Mesendoderm (in vitro differentiated cells): ENCODE data around the gene CLCA1.

Experiments used
- DNase-seq: peaks from one replicate; pipeline ENCODE4 v3.0.0; 2013
- H2AK5ac ChIP-seq: 2 replicates; pipeline ENCODE4 v1.6.1; 2013; ENCODE audit warnings: low read length, inconsistent platforms
- H2BK120ac ChIP-seq: 2 replicates; pipeline ENCODE4 v1.6.1; 2013; ENCODE audit warnings: low read depth, mild to moderate bottlenecking, low read length, moderate library complexity, mixed read lengths
- H2BK15ac ChIP-seq: replicated peaks from 2 replicates; pipeline ENCODE4 v1.6.1; 2013; ENCODE audit warnings: low read depth, mild to moderate bottlenecking, moderate library complexity
- H2BK5ac ChIP-seq: 2 replicates; pipeline ENCODE4 v1.6.1; 2013; ENCODE audit warnings: low read length, inconsistent platforms
- H3K18ac ChIP-seq: 2 replicates; pipeline ENCODE4 v1.6.1; 2013; ENCODE audit warnings: mild to moderate bottlenecking, low read length, mixed read lengths
- H3K23ac ChIP-seq: one replicate; pipeline ENCODE4 v1.6.1; 2013; ENCODE audit warnings: low read length
- H3K27ac ChIP-seq: 2 replicates; pipeline ENCODE4 v1.5.1; 2013; ENCODE audit warnings: low read depth, mild to moderate bottlenecking, inconsistent platforms, low read length, moderate library complexity
- H3K27me3 ChIP-seq: 2 replicates; pipeline ENCODE4 v1.6.1; 2013; ENCODE audit warnings: low read length, control low read depth, mild to moderate bottlenecking, inconsistent platforms; ENCODE audit not compliant: insufficient read depth, poor library complexity
- H3K36me3 ChIP-seq: 2 replicates; pipeline ENCODE4 v1.6.1; 2013; ENCODE audit warnings: low read length, inconsistent platforms; ENCODE audit not compliant: control insufficient read depth, insufficient read depth
- H3K4ac ChIP-seq: one replicate; pipeline ENCODE4 v1.6.1; 2013; ENCODE audit warnings: low read depth, mild to moderate bottlenecking, low read length, moderate library complexity
- H3K4me1 ChIP-seq: 2 replicates; pipeline ENCODE4 v1.6.1; 2013; ENCODE audit warnings: low read depth, low read length, inconsistent platforms; ENCODE audit not compliant: control insufficient read depth
- H3K4me2 ChIP-seq: 2 replicates; pipeline ENCODE4 v1.6.1; 2013; ENCODE audit warnings: low read length
- H3K4me3 ChIP-seq: 2 replicates; pipeline ENCODE4 v1.5.1; 2013; ENCODE audit warnings: mild to moderate bottlenecking, low read length
- H3K56ac ChIP-seq: one replicate; pipeline ENCODE4 v1.6.1; 2013; ENCODE audit warnings: low read length
- H3K79me1 ChIP-seq: 2 replicates; pipeline ENCODE4 v1.6.1; 2013; ENCODE audit warnings: low read length, inconsistent platforms
- H3K79me2 ChIP-seq: 2 replicates; pipeline ENCODE4 v1.6.1; 2013; ENCODE audit warnings: mild to moderate bottlenecking, low read length; ENCODE audit not compliant: control insufficient read depth, insufficient read depth
- H3K9ac ChIP-seq: 2 replicates; pipeline ENCODE4 v1.6.1; 2013; ENCODE audit warnings: low read length, inconsistent platforms
- H4K5ac ChIP-seq: one replicate; pipeline ENCODE4 v1.6.1; 2013; ENCODE audit warnings: low read length
- H4K8ac ChIP-seq: one replicate; pipeline ENCODE4 v1.6.1; 2013; ENCODE audit warnings: low read depth, mild to moderate bottlenecking, control low read depth, low read length, moderate library complexity
- WGBS: extraction: QIAGEN DNeasy Blood & Tissue Kit; methylation state at CpG from one replicate; pipeline ENCODE4 v1.1.7; 2013; ENCODE audit warnings: low lambda C conversion rate, missing lambda C conversion rate; ENCODE audit not compliant: insufficient coverage; ENCODE audit errors: extremely low coverage; 5-methylcytosine and 5-hydroxymethylcytosine counted together

Gene CLCA1

DNA sequence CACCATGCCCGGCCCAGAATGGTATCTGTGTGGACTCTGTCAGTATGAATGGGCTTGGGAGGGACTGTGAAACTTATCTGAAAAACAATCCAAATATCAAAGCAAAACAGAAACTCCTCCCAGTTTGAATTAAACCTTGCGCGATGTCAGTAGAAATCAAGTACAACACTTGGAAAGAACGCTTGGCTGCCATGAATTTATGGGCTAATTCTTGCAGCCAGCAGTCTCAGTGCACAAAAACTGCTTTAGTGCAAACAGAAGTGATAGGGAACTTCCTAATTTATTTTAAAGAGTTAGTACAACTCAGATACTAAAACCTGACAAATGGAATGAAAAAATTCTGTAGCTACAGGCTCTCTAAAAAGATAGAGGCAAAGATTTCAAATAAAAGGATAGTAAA is 8.5 kb downstream of the CLCA1 start:
- Histone ChIP-seq H2BK120ac (no peak overlapping the region), H2BK15ac (no peak overlapping the region), H3K4me1 (no peaks in the 10 kb centered on the region), H3K4me3 (no peak overlapping the region), H3K79me2 (no peaks in the 10 kb centered on the region), H3K56ac (no peak overlapping the region), H2AK5ac (no peak overlapping the region), H4K8ac (no peak overlapping the region), H3K18ac (no peak overlapping the region), H3K9ac (no peak overlapping the region), H3K36me3 (no peaks in the 10 kb centered on the region), H2BK5ac (no peak overlapping the region), H3K79me1 (no peaks in the 10 kb centered on the region), H3K4me2 (no peak overlapping the region), H3K27ac (no peak overlapping the region), H3K4ac (no peak overlapping the region), H3K23ac (no peak overlapping the region), H3K27me3 (no peaks in the 10 kb centered on the region), H4K5ac (no peak overlapping the region)
- DNase-seq: no peak
- no CpG with 5 or more reads among the region's 4 CpGs for WGBS

DNA sequence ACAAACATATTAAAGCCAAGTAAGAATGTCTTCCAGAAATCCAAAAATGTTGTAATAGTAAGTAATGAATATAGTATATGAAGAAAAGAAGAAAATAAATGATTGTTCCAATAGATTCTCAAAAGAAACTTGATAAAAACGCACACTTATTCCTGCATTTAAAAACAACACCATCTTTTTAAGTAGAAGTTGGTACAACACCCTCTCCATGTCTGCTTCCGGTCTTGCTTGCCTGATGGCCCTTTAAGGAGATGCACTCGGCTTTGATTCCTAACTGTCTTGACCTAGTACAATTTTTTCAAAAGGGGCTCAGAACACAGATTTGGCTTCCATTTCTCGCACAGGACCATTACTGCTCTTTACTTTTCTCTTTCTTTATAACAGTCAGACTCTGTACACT is 9.0 kb downstream of the CLCA1 start:
- no peaks in the 10 kb centered on the region for H3K79me1 ChIP-seq
- no peaks in the 10 kb centered on the region for H3K27me3 ChIP-seq
- no peak overlapping the region for H3K56ac ChIP-seq
- no peak for DNase-seq
- no peak overlapping the region for H3K23ac ChIP-seq
- H3K27ac ChIP-seq: no peak overlapping the region
- no CpG with 5 or more reads among the region's 4 CpGs for WGBS
- H3K4ac ChIP-seq: no peak overlapping the region
- no peak overlapping the region for H3K9ac ChIP-seq
- H3K4me2 ChIP-seq: no peak overlapping the region
- H3K4me1 ChIP-seq: no peaks in the 10 kb centered on the region
- H3K4me3 ChIP-seq: no peak overlapping the region
- H4K5ac ChIP-seq: no peak overlapping the region
- no peak overlapping the region for H2AK5ac ChIP-seq
- no peak overlapping the region for H2BK120ac ChIP-seq
- no peaks in the 10 kb centered on the region for H3K36me3 ChIP-seq
- no peak overlapping the region for H2BK5ac ChIP-seq
- no peak overlapping the region for H2BK15ac ChIP-seq
- no peak overlapping the region for H3K18ac ChIP-seq
- no peaks in the 10 kb centered on the region for H3K79me2 ChIP-seq
- no peak overlapping the region for H4K8ac ChIP-seq

- H4K8ac ChIP-seq: no peak overlapping the region
- H3K79me2 ChIP-seq: no peaks in the 10 kb centered on the region
- H3K23ac ChIP-seq: no peak overlapping the region
- no peaks in the 10 kb centered on the region for H3K4me1 ChIP-seq
- H3K9ac ChIP-seq: no peak overlapping the region
- no peak overlapping the region for H2AK5ac ChIP-seq
- no peak overlapping the region for H3K4ac ChIP-seq
- no peak overlapping the region for H2BK120ac ChIP-seq
- no peak overlapping the region for H3K18ac ChIP-seq
- no peaks in the 10 kb centered on the region for H3K36me3 ChIP-seq
- H3K27me3 ChIP-seq: no peaks in the 10 kb centered on the region
- H3K4me3 ChIP-seq: no peak overlapping the region
- no peak overlapping the region for H3K56ac ChIP-seq
- H3K79me1 ChIP-seq: no peaks in the 10 kb centered on the region
- no peak overlapping the region for H2BK5ac ChIP-seq
- H4K5ac ChIP-seq: no peak overlapping the region
- no peak overlapping the region for H2BK15ac ChIP-seq
- 100% methylated on average over 1 of the region's 5 CpGs for WGBS
- H3K27ac ChIP-seq: no peak overlapping the region
- DNase-seq: no peak
- no peak overlapping the region for H3K4me2 ChIP-seq
These were observed 9.9 kb downstream of the CLCA1 start for GRCh38 chr1:86478416-86479156.

DNA sequence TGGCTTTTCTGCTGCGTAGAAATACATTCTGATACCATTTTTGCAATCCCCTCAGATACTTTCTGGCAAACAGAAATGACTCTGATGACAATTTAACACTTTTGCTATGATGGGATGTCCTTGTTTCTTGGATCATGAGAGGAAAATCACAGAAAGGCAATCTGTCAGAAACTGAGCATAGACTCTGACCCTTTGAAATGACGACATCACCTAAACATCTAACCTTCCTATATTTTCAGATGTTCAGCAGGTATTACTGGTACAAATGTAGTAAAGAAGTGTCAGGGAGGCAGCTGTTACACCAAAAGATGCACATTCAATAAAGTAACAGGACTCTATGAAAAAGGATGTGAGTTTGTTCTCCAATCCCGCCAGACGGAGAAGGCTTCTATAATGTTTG is 13.2 kb downstream of the CLCA1 start:
- no peak overlapping the region for H3K4me3 ChIP-seq
- H2BK5ac ChIP-seq: no peak overlapping the region
- no peak overlapping the region for H2BK120ac ChIP-seq
- H2BK15ac ChIP-seq: no peak overlapping the region
- no peak overlapping the region for H3K4me2 ChIP-seq
- H3K27me3 ChIP-seq: no peaks in the 10 kb centered on the region
- no peaks in the 10 kb centered on the region for H3K79me1 ChIP-seq
- no peak overlapping the region for H4K5ac ChIP-seq
- no peak overlapping the region for H3K23ac ChIP-seq
- H4K8ac ChIP-seq: no peak overlapping the region
- no peaks in the 10 kb centered on the region for H3K79me2 ChIP-seq
- no peaks in the 10 kb centered on the region for H3K4me1 ChIP-seq
- H3K4ac ChIP-seq: no peak overlapping the region
- no CpG with 5 or more reads among the region's 4 CpGs for WGBS
- no peak overlapping the region for H3K56ac ChIP-seq
- no peak overlapping the region for H3K9ac ChIP-seq
- no peak overlapping the region for H2AK5ac ChIP-seq
- no peaks in the 10 kb centered on the region for H3K36me3 ChIP-seq
- no peak overlapping the region for H3K18ac ChIP-seq
- no peak for DNase-seq
- no peak overlapping the region for H3K27ac ChIP-seq

DNA sequence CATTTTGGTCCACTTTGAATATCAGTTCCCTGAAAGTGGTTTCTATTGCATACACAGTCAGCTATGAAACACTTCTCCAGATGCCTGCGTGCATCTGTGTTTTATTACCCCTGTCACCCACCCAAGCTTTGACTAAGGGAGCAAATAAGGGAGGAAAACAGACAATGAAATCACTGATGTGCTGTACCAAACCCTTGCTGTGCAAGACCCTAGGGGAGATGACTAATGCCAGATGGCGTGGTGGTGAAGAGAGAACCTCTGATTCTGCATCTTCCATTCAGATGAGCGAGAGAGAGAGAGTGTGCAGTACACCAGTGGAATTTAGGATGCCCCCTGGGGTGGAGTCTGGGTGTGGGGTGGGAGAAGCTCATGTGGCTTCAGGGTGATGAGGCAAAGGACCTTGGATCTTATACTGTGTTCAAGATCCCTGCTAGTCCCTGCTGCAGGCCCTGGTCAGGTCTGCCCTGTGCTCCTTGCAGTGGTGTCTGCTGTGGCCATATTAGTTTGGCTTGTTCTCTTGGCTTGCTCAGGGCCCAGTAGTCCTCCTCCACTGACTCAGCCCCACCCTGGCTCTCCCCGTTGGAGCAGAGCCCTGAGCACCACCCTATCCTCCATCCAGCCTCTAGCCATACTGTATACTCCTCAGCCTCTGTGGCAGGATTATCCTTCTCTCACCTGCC is 18.5 kb downstream of the CLCA1 start:
- H2AK5ac ChIP-seq: no peak overlapping the region
- no peak overlapping the region for H3K4ac ChIP-seq
- H3K4me1 ChIP-seq: no peaks in the 10 kb centered on the region
- H4K8ac ChIP-seq: no peak overlapping the region
- H2BK15ac ChIP-seq: no peak overlapping the region
- H2BK120ac ChIP-seq: no peak overlapping the region
- H3K4me3 ChIP-seq: no peak overlapping the region
- no CpG with 5 or more reads among the region's 4 CpGs for WGBS
- no peak overlapping the region for H2BK5ac ChIP-seq
- H3K36me3 ChIP-seq: no peaks in the 10 kb centered on the region
- no peak overlapping the region for H3K23ac ChIP-seq
- H4K5ac ChIP-seq: no peak overlapping the region
- no peak overlapping the region for H3K27ac ChIP-seq
- H3K79me2 ChIP-seq: no peaks in the 10 kb centered on the region
- no peak overlapping the region for H3K56ac ChIP-seq
- H3K27me3 ChIP-seq: no peaks in the 10 kb centered on the region
- no peak overlapping the region for H3K18ac ChIP-seq
- H3K79me1 ChIP-seq: no peaks in the 10 kb centered on the region
- no peak for DNase-seq
- no peak overlapping the region for H3K9ac ChIP-seq
- no peak overlapping the region for H3K4me2 ChIP-seq

DNA sequence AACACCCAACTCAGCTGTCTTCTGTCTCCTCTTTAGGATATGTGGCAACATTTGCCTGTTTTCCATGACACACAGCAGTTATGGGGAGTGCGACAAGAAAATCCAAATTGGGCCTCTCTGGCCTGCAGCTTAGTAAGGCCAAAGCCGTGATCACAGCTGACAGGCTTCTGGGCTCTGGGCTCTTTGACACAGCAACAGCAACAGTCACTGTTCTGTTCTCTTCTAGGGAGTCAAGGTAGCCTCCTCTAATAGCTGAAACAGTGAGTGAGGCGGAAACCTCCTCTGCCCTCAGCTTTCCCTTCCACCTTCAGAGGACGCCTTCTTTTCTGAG is 19.0 kb downstream of the CLCA1 start:
- no peak overlapping the region for H2BK5ac ChIP-seq
- no peak overlapping the region for H2AK5ac ChIP-seq
- no peaks in the 10 kb centered on the region for H3K4me1 ChIP-seq
- H3K4me3 ChIP-seq: no peak overlapping the region
- no CpG with 5 or more reads among the region's 4 CpGs for WGBS
- no peak overlapping the region for H3K9ac ChIP-seq
- no peak for DNase-seq
- H3K27ac ChIP-seq: no peak overlapping the region
- H3K23ac ChIP-seq: no peak overlapping the region
- no peaks in the 10 kb centered on the region for H3K27me3 ChIP-seq
- no peaks in the 10 kb centered on the region for H3K36me3 ChIP-seq
- no peak overlapping the region for H3K18ac ChIP-seq
- no peak overlapping the region for H2BK120ac ChIP-seq
- H3K56ac ChIP-seq: no peak overlapping the region
- no peaks in the 10 kb centered on the region for H3K79me2 ChIP-seq
- H4K5ac ChIP-seq: no peak overlapping the region
- no peak overlapping the region for H2BK15ac ChIP-seq
- H4K8ac ChIP-seq: no peak overlapping the region
- no peaks in the 10 kb centered on the region for H3K79me1 ChIP-seq
- H3K4ac ChIP-seq: no peak overlapping the region
- H3K4me2 ChIP-seq: no peak overlapping the region
